HG03095 (cell line): ENCODE measurements around the gene BCL2L11.
A peak's percentile ranks its signal among the peaks of the same experiment; 100 is the strongest.

Experiments used
- ATAC-seq: cut with Tn5 transposase; IDR thresholded peaks from one replicate; pipeline ENCODE4 v1.9.1; 2021; ENCODE audit warnings: moderate library complexity; ENCODE audit not compliant: unreplicated experiment

BCL2L11 gene

GRCh38 chr2:111188681-111189080 is 68.0 kb downstream of the BCL2L11 start:
- ATAC-seq, result no peak

GRCh38 chr2:111189106-111189505 is 68.4 kb downstream of the BCL2L11 start:
- ATAC-seq, result no peak

GRCh38 chr2:111190816-111191540 is 70.3 kb downstream of the BCL2L11 start:
- no peak for ATAC-seq

DNA sequence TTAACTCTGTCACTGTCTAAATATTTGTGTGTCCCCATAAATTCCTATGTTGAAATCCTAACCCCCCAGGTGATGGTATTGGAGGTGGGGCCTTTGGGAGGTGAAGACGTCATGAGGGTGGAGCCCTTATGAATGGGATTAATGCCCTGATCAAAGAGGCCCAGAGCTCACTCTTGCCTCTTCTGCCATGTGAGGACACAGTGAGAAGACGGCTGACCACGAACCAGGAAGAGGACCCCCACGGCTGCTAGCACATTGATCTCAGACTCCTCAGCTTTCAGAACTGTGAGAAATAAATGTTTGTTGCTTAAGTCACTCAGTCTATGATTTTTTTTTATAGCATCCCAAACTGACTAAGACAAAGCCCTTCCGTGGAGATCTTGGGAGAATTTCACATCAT is 71.2 kb downstream of the BCL2L11 start:
- ATAC-seq, result no peak

GRCh38 chr2:111192776-111193368 is 72.2 kb downstream of the BCL2L11 start:
- no peak for ATAC-seq

DNA sequence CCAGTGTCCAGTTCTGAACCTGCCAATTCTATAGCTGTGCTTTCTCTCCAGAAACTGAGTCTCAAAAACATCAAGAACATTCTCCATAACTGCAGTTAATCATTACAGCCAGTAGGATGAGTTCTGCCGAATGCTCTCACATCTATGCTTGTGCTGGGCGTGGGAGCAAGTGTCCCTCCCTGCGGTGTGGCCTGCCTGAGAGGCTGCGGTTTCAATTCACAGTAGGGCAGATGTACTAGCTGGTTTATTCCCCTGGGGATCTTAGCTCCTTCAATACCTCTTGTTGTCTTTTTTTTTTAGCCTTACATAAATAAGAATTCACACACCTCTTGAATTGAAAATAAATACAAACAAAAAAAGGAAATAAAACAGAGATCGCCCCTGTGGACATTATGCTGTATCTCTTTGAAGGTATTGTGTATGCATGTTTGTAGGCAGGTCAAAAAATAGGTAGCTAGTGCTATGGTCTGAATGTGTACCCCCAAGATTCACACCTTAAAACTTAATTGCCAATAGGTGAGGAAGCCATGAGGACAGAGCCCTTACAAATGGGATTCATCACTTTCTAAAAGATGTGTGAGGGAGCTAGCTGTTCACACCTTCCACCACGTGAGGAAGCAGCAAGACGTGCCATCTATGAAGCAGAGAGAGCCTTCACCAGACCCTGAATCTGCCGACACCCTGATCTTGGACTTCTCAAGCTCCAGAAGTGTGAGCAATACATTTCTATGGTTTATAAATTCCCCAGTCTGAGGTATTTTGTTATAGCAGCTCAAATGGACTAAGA is 74.3 kb downstream of the BCL2L11 start:
- peak; percentile 83 for ATAC-seq

DNA sequence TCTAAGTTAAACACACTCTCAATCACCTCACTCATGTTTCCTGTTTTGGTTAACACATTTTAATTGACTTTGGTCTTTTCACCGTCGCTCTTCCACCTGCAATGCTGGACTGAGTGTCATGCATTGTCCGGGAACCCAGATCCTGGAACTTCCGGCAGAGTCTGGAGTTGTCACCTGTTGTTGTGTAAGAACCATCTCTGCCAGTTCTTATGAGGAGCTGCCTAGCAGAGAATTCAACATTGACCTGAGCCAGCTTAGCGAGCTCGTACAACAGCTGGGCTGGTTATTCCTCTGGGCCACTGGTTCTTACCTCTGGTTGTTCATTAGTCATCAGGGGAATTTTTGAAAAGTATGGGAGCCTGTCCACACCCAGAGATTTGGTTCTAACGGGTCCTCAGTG is 75.7 kb downstream of the BCL2L11 start:
- no peak for ATAC-seq

- ATAC-seq, result no peak
Measured at GRCh38 chr2:111198701-111199100, 78.0 kb downstream of the BCL2L11 start.

GRCh38 chr2:111199840-111200239 is 79.1 kb downstream of the BCL2L11 start:
- no peak for ATAC-seq

DNA sequence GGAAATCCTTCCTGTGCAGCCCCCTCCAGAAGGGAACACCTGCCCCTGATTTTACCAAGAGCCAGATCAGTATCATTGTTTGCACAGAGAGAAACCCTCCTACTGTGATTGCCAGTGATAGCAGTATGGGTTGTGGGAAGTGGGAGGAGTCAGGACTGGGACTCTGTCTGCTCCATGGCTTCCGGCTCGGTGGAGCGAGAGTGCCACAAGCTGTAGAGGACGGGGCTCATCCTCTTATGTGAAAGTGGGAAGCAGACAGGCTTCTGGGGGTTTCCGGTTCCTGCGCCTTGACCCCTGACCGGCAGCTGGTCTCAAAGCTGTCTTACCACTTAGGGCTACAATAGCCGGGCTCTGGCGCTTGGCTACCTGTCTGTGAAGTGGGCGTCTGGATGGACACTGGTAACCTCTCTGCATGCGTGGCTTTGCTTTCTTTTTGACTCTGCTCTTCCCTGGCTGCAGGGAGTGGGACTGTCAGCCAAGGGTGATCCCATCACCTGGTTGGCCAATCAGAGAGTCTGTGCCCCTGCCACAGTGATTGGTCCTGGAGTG is 79.7 kb downstream of the BCL2L11 start:
- no peak for ATAC-seq

GRCh38 chr2:111201214-111201613 is 80.5 kb downstream of the BCL2L11 start:
- ATAC-seq, result peak; percentile 82

GRCh38 chr2:111202266-111203040 is 81.7 kb downstream of the BCL2L11 start:
- no peak for ATAC-seq

DNA sequence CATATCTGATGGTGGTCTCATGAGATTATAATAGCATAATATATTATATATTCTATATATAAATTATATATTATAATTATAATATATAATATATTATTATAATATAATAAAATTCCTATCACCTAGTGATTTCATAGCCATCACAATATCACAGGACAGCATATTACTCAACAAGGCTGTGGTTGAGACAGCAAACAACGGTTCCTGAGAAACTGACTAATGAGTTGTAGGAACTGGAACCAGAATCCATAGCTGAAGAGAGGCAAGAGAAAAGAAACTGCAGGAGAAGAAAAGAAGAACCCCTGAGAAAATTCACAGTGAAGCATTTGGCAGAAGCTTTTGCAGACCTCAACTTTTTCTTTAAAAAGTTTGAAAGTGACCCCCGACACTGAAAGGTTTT is 84.0 kb downstream of the BCL2L11 start:
- no peak for ATAC-seq

DNA sequence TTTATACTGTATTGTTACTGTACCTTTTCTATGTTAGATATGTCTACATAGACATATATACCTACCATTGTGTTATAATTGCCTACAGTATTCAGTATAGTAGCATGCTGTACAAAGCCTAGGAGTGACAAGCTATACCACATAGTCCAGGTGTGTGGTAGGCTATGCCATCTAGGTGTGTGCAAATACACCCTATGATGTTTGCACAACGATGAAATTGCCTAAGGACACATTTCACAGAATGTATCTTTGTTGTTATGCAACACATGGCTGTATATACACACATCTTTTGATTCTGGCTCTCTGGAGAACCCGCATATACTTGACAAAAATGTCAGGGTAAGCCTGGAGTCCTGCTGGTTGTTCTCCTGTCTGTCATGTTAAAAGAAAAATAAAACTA is 85.1 kb downstream of the BCL2L11 start:
- ATAC-seq, result no peak

- no peak for ATAC-seq
Measured at GRCh38 chr2:111207851-111208250, 87.1 kb downstream of the BCL2L11 start.

DNA sequence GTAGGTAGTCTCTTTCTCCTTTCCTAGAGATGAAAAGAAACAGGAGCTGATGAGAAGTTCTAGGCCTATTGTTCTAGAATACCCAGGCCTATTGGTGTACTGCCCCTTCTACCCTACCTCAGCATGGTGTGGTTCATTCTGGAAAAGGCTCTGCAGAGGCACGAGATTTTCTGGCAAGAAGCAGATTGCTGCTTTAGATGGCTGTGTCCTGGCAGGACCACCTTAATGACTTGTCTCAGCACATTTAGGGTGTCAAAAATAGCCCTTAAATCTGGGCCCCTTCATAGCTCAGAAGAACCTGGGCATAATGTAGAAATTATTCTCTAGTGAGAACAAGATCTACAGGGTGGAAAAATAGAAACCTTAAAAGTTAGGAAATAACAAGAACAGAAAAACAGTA is 87.9 kb downstream of the BCL2L11 start:
- ATAC-seq, result peak; percentile 7

- ATAC-seq, result peak; percentile 91
Measured at GRCh38 chr2:111209045-111209514, 88.4 kb downstream of the BCL2L11 start.

GRCh38 chr2:111210036-111210435 is 89.3 kb downstream of the BCL2L11 start:
- no peak for ATAC-seq

DNA sequence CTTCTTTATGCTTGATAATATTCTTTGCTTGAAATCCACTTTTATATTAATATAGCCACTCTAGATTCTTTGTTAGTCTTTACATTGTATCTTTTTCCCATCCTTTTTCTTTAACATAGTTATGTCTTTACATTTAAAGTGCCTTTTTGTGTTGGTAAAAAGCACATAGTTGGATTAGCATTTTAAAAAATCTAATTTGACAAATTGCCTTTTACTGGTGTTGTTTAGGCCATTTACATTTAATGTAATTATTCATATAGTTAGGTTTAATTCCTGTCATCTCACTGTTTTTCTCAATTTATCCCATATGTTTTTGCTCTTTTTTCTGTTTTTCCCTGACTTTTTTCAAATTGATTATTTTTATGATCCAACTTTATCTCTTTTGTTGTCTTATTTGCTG is 93.2 kb downstream of the BCL2L11 start:
- ATAC-seq, result no peak

- ATAC-seq, result no peak
Measured at GRCh38 chr2:111216811-111217652, 96.3 kb downstream of the BCL2L11 start.
